Kidney epithelial cell (primary cell): Measurements from ENCODE around the gene TRH. TPM values are rescaled to one million over a fixed set of nuclear protein-coding genes. Genes with fewer than 3 reads are reported as not detected.

ENCODE experiments used
- DNase-seq: peaks from one replicate; pipeline ENCODE4 v3.0.0-alpha.2; 2010; ENCODE audit warnings: low read depth
- H3K27me3 ChIP-seq: 2 replicates; pipeline ENCODE4 v1.6.0; 2011; ENCODE audit warnings: low read length; ENCODE audit not compliant: control insufficient read depth, insufficient read depth
- H3K36me3 ChIP-seq: 2 replicates; pipeline ENCODE4 v1.5.1; 2011; ENCODE audit warnings: low read length; ENCODE audit not compliant: control insufficient read depth, insufficient read depth
- H3K4me3 ChIP-seq: 2 replicates; pipeline ENCODE4 v1.5.1; 2011; ENCODE audit warnings: low read depth, mild to moderate bottlenecking, control low read depth, low read length
- CTCF ChIP-seq: IDR thresholded peaks from 2 replicates; pipeline ENCODE4 v1.5.1; 2011; ENCODE audit warnings: mild to moderate bottlenecking, moderate library complexity, low read length, control low read depth, inconsistent platforms; ENCODE audit not compliant: insufficient read depth, poor library complexity, severe bottlenecking
- total RNA-seq: library from RNA; depleted of rRNA; stranded (reverse); fragments of >200 nt; gene quantifications from 2 replicates; pipeline ENCODE4 v1.2.3, GENCODE V29; 2015

Gene TRH
- total RNA-seq, 1 donor from 2014 or later = not detected

- peak; percentile 7 for TF ChIP-seq CTCF
- H3K36me3 ChIP-seq = no peaks in the 10 kb centered on the region
- DNase-seq = no peak
- H3K27me3 ChIP-seq = peaks cover 73% of the 10 kb centered on the region
- no peak overlapping the region for H3K4me3 ChIP-seq
These were observed 1.2 kb downstream of the TRH start for GRCh38 chr3:129975705-129976048.

- H3K27me3 ChIP-seq = peaks cover 70% of the 10 kb centered on the region
- no peak overlapping the region for H3K4me3 ChIP-seq
- H3K36me3 ChIP-seq = no peaks in the 10 kb centered on the region
- no peak for DNase-seq
- no peak for TF ChIP-seq CTCF
These were observed 1.8 kb downstream of the TRH start for GRCh38 chr3:129976286-129976685.

- no peak for TF ChIP-seq CTCF
- DNase-seq = no peak
- Histone ChIP-seq H3K4me3 (no peak overlapping the region), H3K36me3 (no peaks in the 10 kb centered on the region), H3K27me3 (peaks cover 56% of the 10 kb centered on the region)
These were observed 3.6 kb downstream of the TRH start for GRCh38 chr3:129978123-129978522.

GRCh38 chr3:129979905-129980304 lies 5.4 kb downstream of the TRH start:
- no peak overlapping the region for H3K4me3 ChIP-seq
- DNase-seq = no peak
- peaks cover 39% of the 10 kb centered on the region for H3K27me3 ChIP-seq
- H3K36me3 ChIP-seq = no peaks in the 10 kb centered on the region
- TF ChIP-seq CTCF = no peak

GRCh38 chr3:129983561-129983960 lies 9.0 kb downstream of the TRH start:
- Histone ChIP-seq H3K27me3 (peaks cover 11% of the 10 kb centered on the region), H3K36me3 (no peaks in the 10 kb centered on the region), H3K4me3 (no peak overlapping the region)
- no peak for DNase-seq
- TF ChIP-seq CTCF = no peak

- H3K27me3 ChIP-seq = peaks cover 8% of the 10 kb centered on the region
- no peak for TF ChIP-seq CTCF
- H3K4me3 ChIP-seq = no peak overlapping the region
- no peaks in the 10 kb centered on the region for H3K36me3 ChIP-seq
- no peak for DNase-seq
These were observed 9.6 kb downstream of the TRH start for GRCh38 chr3:129984125-129984524.
